Neural progenitor cell (in vitro differentiated cells): ENCODE data around the gene ZNF41. TPM values are rescaled to one million over a fixed set of nuclear protein-coding genes. Genes with fewer than 3 reads are reported as not detected.

ENCODE experiments used
- DNase-seq: peaks from one replicate; pipeline ENCODE4 v3.0.0-alpha.2; 2016; ENCODE audit warnings: low spot score
- H2AFZ ChIP-seq: fragments of 200-600 bp; sonication (generic); replicated peaks from 2 replicates; pipeline ENCODE4 v1.6.1; 2016; ENCODE audit warnings: antibody characterized with exemption
- H3F3A ChIP-seq: fragments of 200-600 bp; sonication (generic); 2 replicates; pipeline ENCODE4 v1.6.1; 2016; ENCODE audit warnings: antibody characterized with exemption, low read depth
- H3K27ac ChIP-seq: fragments of 200-600 bp; sonication (generic); 2 replicates; pipeline ENCODE4 v1.5.1; 2016; ENCODE audit warnings: mild to moderate bottlenecking
- H3K27me3 ChIP-seq: fragments of 200-600 bp; sonication (generic); 2 replicates; pipeline ENCODE4 v1.6.1; 2016; ENCODE audit warnings: mild to moderate bottlenecking, moderate library complexity
- H3K36me3 ChIP-seq: fragments of 200-600 bp; sonication (generic); 2 replicates; pipeline ENCODE4 v1.5.1; 2016
- H3K4me1 ChIP-seq: fragments of 200-600 bp; sonication (generic); 2 replicates; pipeline ENCODE4 v1.6.1; 2016; ENCODE audit warnings: mixed run types
- H3K4me2 ChIP-seq: fragments of 200-600 bp; sonication (generic); 2 replicates; pipeline ENCODE4 v1.6.1; 2016
- H3K4me3 ChIP-seq: fragments of 200-600 bp; sonication (generic); 2 replicates; pipeline ENCODE4 v1.5.1; 2016
- H3K79me2 ChIP-seq: fragments of 200-600 bp; sonication (generic); 2 replicates; pipeline ENCODE4 v1.6.1; 2016; ENCODE audit warnings: low read depth
- H3K9ac ChIP-seq: fragments of 200-600 bp; sonication (generic); 2 replicates; pipeline ENCODE4 v1.6.1; 2016
- H3K9me3 ChIP-seq: fragments of 200-600 bp; sonication (generic); 2 replicates; pipeline ENCODE4 v1.5.1; 2016; ENCODE audit warnings: low read depth
- H4K20me1 ChIP-seq: fragments of 200-600 bp; sonication (generic); 2 replicates; pipeline ENCODE4 v1.6.1; 2016; ENCODE audit warnings: low read depth
- H3K27ac Mint-ChIP-seq: 3 replicates; pipeline ENCODE4 v1.8.0; 2021; ENCODE audit warnings: mixed read lengths
- H3K27me3 Mint-ChIP-seq: 2 replicates; pipeline ENCODE4 v1.8.0; 2022; ENCODE audit warnings: low read depth, mild to moderate bottlenecking, inconsistent platforms, moderate library complexity, mixed read lengths; ENCODE audit not compliant: insufficient read depth
- H3K36me3 Mint-ChIP-seq: 3 replicates; pipeline ENCODE4 v1.8.0; 2021; ENCODE audit warnings: mixed read lengths
- H3K4me1 Mint-ChIP-seq: 3 replicates; pipeline ENCODE4 v1.8.0; 2021; ENCODE audit warnings: mixed read lengths
- H3K4me3 Mint-ChIP-seq: 3 replicates; pipeline ENCODE4 v1.8.0; 2021; ENCODE audit warnings: mild to moderate bottlenecking, moderate library complexity, mixed read lengths
- H3K9me3 Mint-ChIP-seq: 3 replicates; pipeline ENCODE4 v1.8.0; 2020; ENCODE audit warnings: mixed read lengths
- CTCF ChIP-seq: fragments of 200-600 bp; sonication (generic); IDR thresholded peaks from 2 replicates; pipeline ENCODE4 v1.5.1; 2017; ENCODE audit warnings: antibody characterized with exemption, mild to moderate bottlenecking
- EZH2 ChIP-seq: fragments of 200-600 bp; sonication (generic); IDR thresholded peaks from 2 replicates; pipeline ENCODE4 v1.6.1; 2017; ENCODE audit warnings: antibody characterized with exemption, mild to moderate bottlenecking, moderate library complexity
- EZH2phosphoT487 ChIP-seq: fragments of 200-600 bp; sonication (generic); IDR thresholded peaks from 2 replicates; pipeline ENCODE4 v1.6.1; 2017; ENCODE audit warnings: antibody characterized with exemption
- total RNA-seq: library from RNA; depleted of rRNA; stranded (reverse); fragments of >200 nt; gene quantifications from 2 replicates; pipeline ENCODE4 v1.2.3, GENCODE V29; 2015; ENCODE audit warnings: low replicate concordance

Gene ZNF41
- total RNA-seq, 1 donor from 2014 or later: 5.1 TPM

- no peak overlapping the region for H3K27ac ChIP-seq
- H3K4me1 Mint-ChIP-seq: peaks cover 19% of the 10 kb centered on the region
- H3K36me3 Mint-ChIP-seq: no peaks in the 10 kb centered on the region
- peak overlapping the region; percentile 65 for H2AFZ ChIP-seq
- H3F3A ChIP-seq: no peaks in the 10 kb centered on the region
- H3K4me3 ChIP-seq: peak overlapping the region; percentile 72
- H3K4me3 Mint-ChIP-seq: peak overlapping the region; percentile 85
- no peak for TF ChIP-seq EZH2
- no peak for TF ChIP-seq EZH2phosphoT487
- no peak for TF ChIP-seq CTCF
- H3K79me2 ChIP-seq: peaks cover 24% of the 10 kb centered on the region
- DNase-seq: peak; percentile 52
- H3K9ac ChIP-seq: peak overlapping the region; percentile 83
- no peaks in the 10 kb centered on the region for H3K27me3 Mint-ChIP-seq
- no peaks in the 10 kb centered on the region for H4K20me1 ChIP-seq
- no peaks in the 10 kb centered on the region for H3K27me3 ChIP-seq
- peak overlapping the region; percentile 85 for H3K27ac Mint-ChIP-seq
- no peaks in the 10 kb centered on the region for H3K4me1 ChIP-seq
- peak overlapping the region; percentile 83 for H3K4me2 ChIP-seq
- no peaks in the 10 kb centered on the region for H3K36me3 ChIP-seq
- no peaks in the 10 kb centered on the region for H3K9me3 ChIP-seq
- H3K9me3 Mint-ChIP-seq: peaks cover 5% of the 10 kb centered on the region
Measured at GRCh38 chrX:47483306-47484268, 565 bp upstream of the ZNF41 start.

- no peaks in the 10 kb centered on the region for H3K36me3 ChIP-seq
- TF ChIP-seq EZH2phosphoT487 (no peak), CTCF (no peak), EZH2 (no peak)
- peak overlapping the region; percentile 72 for H3K4me3 ChIP-seq
- peak overlapping the region; percentile 35 for H3K27ac Mint-ChIP-seq
- H3K4me3 Mint-ChIP-seq: peak overlapping the region; percentile 85
- H3K27me3 Mint-ChIP-seq: no peaks in the 10 kb centered on the region
- no peak overlapping the region for H3K9ac ChIP-seq
- no peak overlapping the region for H3K27ac ChIP-seq
- H2AFZ ChIP-seq: peak overlapping the region; percentile 65
- peaks cover 19% of the 10 kb centered on the region for H3K4me1 Mint-ChIP-seq
- peaks cover 24% of the 10 kb centered on the region for H3K79me2 ChIP-seq
- H3K27me3 ChIP-seq: no peaks in the 10 kb centered on the region
- H3K9me3 Mint-ChIP-seq: peaks cover 8% of the 10 kb centered on the region
- no peaks in the 10 kb centered on the region for H3K9me3 ChIP-seq
- H3F3A ChIP-seq: no peaks in the 10 kb centered on the region
- no peak for DNase-seq
- H3K4me1 ChIP-seq: no peaks in the 10 kb centered on the region
- H3K36me3 Mint-ChIP-seq: no peaks in the 10 kb centered on the region
- peak overlapping the region; percentile 83 for H3K4me2 ChIP-seq
- H4K20me1 ChIP-seq: no peaks in the 10 kb centered on the region
Measured at GRCh38 chrX:47482065-47482511, 934 bp downstream of the ZNF41 start.

- no peak for DNase-seq
- no peaks in the 10 kb centered on the region for H3K36me3 ChIP-seq
- no peaks in the 10 kb centered on the region for H3K36me3 Mint-ChIP-seq
- peaks cover 11% of the 10 kb centered on the region for H3K9me3 Mint-ChIP-seq
- H3F3A ChIP-seq: no peaks in the 10 kb centered on the region
- peaks cover 24% of the 10 kb centered on the region for H3K79me2 ChIP-seq
- H3K4me3 ChIP-seq: no peak overlapping the region
- no peaks in the 10 kb centered on the region for H3K27me3 Mint-ChIP-seq
- H3K4me1 Mint-ChIP-seq: peaks cover 19% of the 10 kb centered on the region
- no peaks in the 10 kb centered on the region for H3K9me3 ChIP-seq
- no peak overlapping the region for H3K27ac ChIP-seq
- no peak overlapping the region for H3K4me2 ChIP-seq
- no peaks in the 10 kb centered on the region for H3K4me1 ChIP-seq
- H3K27me3 ChIP-seq: no peaks in the 10 kb centered on the region
- no peak overlapping the region for H3K9ac ChIP-seq
- no peak overlapping the region for H3K27ac Mint-ChIP-seq
- no peak for TF ChIP-seq EZH2
- TF ChIP-seq CTCF: no peak
- TF ChIP-seq EZH2phosphoT487: no peak
- peak overlapping the region; percentile 85 for H3K4me3 Mint-ChIP-seq
- H4K20me1 ChIP-seq: no peaks in the 10 kb centered on the region
- H2AFZ ChIP-seq: no peak overlapping the region
Measured at GRCh38 chrX:47481160-47481559, 1.9 kb downstream of the ZNF41 start.
